AG20443 (cell line): ENCODE data around the gene PIK3CD.

Experiments used
- DNase-seq: peaks from one replicate; pipeline ENCODE4 v3.0.0; 2012; ENCODE audit warnings: low spot score, mixed read lengths

PIK3CD gene

GRCh38 chr1:9719978-9720722, 68.6 kb downstream of the PIK3CD start:
- no peak for DNase-seq

- no peak for DNase-seq
These were observed 69.5 kb downstream of the PIK3CD start for GRCh38 chr1:9720785-9721605.

GRCh38 chr1:9721606-9722377, 70.3 kb downstream of the PIK3CD start:
- peak; percentile 49 for DNase-seq

- no peak for DNase-seq
These were observed 70.8 kb downstream of the PIK3CD start for GRCh38 chr1:9722378-9722749.

- no peak for DNase-seq
These were observed 71.7 kb downstream of the PIK3CD start for GRCh38 chr1:9723068-9723805.

- DNase-seq: no peak
These were observed 72.4 kb downstream of the PIK3CD start for GRCh38 chr1:9723926-9724325.

GRCh38 chr1:9724706-9725476, 73.4 kb downstream of the PIK3CD start:
- DNase-seq: peak; percentile 87

GRCh38 chr1:9726406-9726805, 74.9 kb downstream of the PIK3CD start:
- DNase-seq: no peak

GRCh38 chr1:9726905-9727595, 75.5 kb downstream of the PIK3CD start:
- no peak for DNase-seq

GRCh38 chr1:9728451-9729295, 77.1 kb downstream of the PIK3CD start:
- no peak for DNase-seq

GRCh38 chr1:9729523-9729922, 78.0 kb downstream of the PIK3CD start:
- no peak for DNase-seq

- DNase-seq: no peak
These were observed 78.8 kb downstream of the PIK3CD start for GRCh38 chr1:9730096-9730901.

- no peak for DNase-seq
These were observed 79.6 kb downstream of the PIK3CD start for GRCh38 chr1:9731051-9731537.

- DNase-seq: no peak
These were observed 80.0 kb downstream of the PIK3CD start for GRCh38 chr1:9731561-9731960.

GRCh38 chr1:9732123-9732971, 80.8 kb downstream of the PIK3CD start:
- no peak for DNase-seq

GRCh38 chr1:9733160-9733789, 81.7 kb downstream of the PIK3CD start:
- DNase-seq: no peak

GRCh38 chr1:9735800-9736199, 84.3 kb downstream of the PIK3CD start:
- DNase-seq: no peak
